Activated CD4-positive, alpha-beta T cell treated with anti-CD3 and anti-CD28 coated beads, Interleukin-2, amount 50 U/mL, for 24 hours (primary cell): Measurements from ENCODE around the gene PRR35.

ENCODE experiments used
- DNase-seq, 2 donors: peaks; one replicate each; pipeline ENCODE4 v3.0.0-alpha.2; 2020; ENCODE audit warnings: low read depth in 1 of 2, low spot score in 1 of 2

Gene PRR35

DNA sequence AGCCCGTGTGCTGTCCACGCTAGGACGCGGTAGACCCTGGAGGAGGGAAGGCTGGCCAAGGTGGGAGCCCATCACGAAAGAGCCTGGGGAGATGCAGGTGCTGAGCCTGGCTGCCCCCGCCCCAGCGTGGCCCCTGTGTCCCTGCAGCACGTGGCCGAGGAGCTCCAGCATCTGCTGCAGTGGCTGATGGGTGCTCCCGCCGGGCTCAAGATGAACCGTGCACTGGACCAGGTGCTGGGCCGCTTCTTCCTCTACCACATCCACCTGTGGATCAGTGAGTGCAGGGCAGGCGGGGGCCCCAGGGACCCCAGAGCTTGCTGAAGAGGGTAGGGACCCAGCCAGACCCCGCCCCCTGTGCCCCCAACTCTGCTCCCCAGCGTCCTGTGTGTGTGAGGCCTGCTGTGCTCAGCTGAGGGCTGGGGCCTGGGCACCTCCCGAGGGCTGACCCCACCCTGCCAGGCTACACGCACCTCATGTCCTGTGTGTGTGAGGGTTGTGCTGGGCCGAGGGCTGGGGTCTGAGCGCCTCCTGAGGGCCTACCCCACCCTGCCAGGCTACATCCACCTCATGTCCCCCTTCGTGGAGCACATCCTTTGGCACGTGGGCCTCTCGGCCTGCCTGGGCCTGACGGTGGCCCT lies 18.2 kb downstream of the PRR35 start:
- no peak for DNase-seq

DNA sequence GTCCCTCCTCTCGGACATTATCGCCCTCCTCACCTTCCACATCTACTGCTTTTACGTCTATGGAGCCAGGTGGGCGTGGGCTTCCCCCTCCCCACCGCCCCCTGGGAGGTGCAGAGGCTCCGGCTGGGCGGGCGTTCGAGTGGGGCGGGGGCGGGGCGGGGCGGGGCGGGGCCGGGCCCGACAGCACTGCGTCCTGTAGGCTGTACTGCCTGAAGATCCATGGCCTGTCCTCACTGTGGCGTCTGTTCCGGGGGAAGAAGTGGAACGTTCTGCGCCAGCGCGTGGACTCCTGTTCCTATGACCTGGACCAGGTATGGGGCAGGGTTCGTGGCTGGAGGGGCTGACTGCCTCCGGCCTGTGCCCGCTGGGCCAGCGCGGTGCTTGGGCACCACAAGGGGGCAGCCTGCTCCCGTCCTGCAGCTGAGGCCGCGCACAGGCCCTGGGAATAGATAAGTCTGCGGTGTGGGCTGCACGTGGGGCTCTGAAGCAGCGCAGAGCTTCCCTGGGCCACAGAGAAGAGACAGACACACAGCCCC lies 18.7 kb downstream of the PRR35 start:
- DNase-seq: peak; percentile 29 to 52

DNA sequence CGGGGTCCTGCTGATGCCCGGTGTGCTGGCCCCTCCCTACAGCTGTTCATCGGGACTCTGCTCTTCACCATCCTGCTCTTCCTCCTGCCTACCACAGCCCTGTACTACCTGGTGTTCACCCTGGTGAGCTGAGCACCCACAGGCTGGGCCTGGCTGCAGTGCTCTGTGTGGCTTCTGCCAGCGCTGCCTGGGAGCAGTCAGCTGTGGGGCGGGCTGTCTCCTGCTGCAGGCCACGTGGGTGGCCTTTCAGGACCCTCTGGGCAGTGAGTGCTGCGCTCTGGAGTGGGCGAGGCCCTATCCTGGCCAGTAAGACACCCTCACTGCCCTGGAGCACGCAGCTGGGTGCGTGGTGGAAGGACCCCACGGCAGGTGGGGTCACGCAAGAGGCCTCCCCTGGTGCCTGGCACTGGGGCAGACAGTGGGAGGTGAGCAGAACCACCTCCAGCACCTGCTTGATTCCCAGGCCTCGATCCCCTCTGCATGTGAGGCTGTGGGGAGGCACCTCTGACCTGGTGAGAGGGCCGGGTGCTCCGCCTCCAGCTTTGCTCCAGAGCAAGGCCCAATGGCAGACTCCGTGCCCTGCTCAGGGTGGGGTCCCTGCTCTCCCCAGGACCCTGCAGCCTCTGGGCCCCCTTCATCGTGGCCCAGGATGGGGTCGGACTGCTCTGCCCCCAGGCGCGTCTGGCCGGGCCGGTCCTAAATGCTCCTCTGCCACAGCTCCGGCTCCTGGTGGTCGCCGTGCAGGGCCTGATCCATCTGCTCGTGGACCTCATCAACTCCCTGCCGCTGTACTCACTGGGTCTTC lies 20.1 kb downstream of the PRR35 start:
- no peak for DNase-seq

DNA sequence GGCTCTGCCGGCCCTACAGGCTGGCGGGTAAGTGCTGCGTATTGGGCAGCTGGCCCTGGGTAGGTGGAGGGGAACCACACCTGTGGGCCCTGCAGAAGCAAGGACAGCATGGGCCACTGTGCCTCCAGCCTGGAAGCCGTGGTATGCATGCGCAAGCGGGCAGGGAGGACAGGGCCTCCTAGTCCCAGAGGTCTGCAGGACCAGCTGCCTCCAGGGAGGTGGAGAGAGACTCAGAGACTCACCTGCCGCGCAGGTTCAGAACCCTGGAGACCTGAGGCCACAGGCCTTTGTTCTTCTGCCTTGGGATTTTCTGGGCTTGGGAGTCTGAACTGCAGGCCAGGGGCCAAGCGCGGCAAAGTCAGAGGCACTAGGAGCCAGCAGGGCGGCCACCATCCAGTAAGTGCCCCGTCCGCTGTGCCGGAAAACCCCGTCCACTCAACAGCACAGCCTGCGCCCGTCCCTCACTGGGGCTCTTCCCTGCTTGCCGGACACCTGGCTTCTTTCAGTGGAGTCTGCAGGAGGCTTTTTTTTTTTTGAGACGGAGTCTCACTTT lies 20.8 kb downstream of the PRR35 start:
- DNase-seq: no peak

DNA sequence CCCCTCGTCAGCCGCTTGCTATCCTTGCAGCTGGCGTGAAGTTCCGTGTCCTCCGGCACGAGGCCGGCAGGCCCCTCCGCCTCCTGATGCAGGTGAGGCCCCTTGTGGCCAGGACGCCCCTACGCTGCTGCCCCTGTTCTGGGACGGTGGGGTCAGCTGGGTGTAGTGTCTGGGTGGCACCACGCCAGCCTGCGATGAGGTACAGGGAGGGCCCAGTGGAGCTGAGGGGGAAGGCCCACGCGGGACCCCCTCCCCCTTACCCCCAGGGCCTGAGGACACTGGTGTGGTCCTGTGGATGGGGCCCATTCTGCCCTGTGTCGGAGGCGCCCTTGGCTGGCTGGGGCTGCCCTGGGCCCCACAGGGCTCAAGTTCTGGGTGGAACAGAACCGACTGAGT lies 22.0 kb downstream of the PRR35 start:
- DNase-seq: no peak

DNA sequence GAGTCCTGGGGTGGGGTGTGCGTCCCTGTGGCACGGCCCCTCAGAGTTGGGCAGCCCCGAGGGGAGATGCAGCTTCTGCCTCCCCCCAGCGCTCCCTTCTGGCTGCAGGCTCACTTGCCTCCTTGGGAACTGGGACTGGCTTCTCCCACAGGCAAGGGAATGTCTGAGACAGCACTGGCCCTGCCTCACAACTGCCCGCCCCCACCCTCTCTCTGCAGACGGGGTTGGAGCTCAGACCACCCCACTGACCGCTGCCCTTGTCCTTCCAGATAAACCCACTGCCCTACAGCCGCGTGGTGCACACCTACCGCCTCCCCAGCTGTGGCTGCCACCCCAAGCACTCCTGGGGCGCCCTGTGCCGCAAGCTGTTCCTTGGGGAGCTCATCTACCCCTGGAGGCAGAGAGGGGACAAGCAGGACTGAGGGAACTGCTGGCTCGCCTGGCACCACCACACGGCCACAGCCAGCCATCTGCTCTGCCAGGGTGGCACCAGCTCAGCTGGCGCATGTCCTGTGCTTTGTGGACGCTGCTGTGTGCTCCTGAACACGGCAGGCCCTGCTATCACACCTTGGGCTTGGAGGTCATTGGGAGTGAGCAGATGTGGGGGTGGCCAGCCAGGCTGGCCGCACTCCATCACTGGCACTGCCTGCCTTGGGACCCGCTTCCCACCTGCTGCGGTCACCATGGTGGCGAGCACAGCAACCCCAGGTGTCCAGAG lies 22.6 kb downstream of the PRR35 start:
- no peak for DNase-seq

DNA sequence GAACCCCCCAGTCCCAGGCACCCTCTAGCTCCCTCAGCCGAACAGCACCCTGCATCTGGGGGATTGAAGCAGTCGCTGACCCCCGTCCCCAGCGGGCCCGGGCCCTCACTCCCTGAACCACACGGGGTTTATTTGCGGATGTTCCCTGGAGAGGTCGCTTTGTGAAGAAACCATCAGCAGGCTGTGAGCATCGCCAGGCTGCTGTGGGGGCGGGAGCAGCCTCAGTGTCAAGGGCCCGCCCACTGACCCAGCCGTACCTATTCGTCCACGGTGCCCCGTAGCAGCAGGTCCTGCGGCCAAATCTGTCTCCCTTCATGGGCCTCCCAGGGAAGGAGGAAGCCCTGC lies 23.2 kb downstream of the PRR35 start:
- no peak for DNase-seq

DNA sequence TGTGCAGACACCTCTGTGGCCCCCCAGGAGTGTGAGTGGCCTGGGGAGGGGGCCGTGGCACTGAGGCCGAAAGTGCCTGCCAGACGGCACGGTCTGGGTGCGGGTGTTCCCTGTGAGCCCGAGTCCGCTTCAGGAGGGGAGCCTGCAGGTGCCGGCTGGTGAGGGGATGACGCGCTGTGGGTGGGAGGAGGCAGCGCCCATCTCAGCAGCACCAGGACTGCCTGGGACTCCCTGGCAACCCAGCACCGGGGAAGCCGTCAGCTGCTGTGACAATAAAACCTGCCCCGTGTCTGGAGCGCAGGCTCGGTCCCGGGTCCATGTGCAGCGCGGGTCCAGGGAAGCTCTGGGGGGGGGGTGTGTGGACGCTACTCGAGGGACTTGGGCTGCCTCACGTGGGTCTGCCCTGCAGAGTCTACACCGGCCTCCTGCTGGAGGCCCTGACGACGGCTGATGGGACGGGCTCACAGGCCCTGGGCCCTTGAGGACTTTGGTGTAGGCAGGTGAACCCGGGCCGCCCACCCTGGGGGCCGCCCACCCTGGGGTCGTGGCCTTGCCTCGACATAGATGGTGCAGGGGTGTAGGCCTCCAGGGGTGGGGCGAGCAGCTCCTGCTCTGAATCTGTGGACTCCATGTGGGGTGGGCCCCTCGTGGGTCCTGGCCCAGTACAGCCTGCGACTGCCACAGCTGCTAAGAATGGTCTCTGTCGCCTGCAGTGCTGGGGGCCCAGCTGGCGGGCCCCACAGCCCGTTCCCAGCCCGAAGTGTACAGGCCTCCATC lies 23.8 kb downstream of the PRR35 start:
- no peak for DNase-seq

DNA sequence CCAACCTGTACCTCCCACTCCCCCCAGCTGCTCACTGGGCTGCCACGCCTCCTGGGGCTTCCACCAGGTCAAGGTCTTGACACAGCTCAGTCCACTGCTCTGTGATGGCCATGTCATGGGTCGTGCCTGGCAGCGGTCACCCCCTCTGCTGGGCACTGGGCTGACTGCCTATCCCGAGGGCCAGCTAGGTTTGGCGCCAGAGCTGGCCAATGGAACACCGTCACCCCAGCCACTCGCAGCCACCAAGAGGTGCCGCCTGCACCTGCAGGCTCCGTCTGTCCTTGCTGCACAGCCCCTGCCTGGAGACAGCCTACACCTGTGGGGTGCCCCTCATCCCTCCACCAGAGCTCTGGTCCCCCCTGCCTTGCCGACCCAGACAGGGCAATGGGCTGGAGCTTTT lies 25.2 kb downstream of the PRR35 start:
- DNase-seq: no peak

DNA sequence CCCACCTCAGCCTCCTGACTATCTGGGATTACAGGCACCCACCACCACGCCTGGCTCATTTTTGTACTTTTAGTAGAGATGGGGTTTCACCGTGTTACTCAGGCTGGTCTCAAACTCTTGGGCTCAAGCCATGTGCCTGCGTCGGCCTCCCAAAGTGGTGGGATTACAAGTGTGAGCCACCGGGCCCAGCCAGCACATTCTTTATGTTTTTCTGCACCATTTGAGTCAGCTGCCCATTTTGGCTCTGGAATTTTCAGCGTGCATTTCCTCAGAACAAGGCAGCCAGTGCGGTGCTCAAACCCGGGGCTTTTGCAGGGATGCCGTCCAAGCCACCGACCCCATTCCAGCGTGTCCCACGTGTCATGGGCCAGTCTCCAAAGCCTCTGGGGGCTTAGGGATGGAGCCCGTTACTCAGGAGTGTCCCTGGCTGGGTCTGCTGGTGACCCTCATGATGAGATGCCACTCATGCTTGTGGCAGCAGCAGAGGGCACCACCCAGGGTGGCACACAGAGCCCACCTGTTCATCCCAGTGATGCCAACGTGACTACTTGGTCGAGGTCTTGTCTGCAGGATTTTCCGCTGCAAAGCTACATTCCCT lies 26.0 kb downstream of the PRR35 start:
- no peak for DNase-seq

DNA sequence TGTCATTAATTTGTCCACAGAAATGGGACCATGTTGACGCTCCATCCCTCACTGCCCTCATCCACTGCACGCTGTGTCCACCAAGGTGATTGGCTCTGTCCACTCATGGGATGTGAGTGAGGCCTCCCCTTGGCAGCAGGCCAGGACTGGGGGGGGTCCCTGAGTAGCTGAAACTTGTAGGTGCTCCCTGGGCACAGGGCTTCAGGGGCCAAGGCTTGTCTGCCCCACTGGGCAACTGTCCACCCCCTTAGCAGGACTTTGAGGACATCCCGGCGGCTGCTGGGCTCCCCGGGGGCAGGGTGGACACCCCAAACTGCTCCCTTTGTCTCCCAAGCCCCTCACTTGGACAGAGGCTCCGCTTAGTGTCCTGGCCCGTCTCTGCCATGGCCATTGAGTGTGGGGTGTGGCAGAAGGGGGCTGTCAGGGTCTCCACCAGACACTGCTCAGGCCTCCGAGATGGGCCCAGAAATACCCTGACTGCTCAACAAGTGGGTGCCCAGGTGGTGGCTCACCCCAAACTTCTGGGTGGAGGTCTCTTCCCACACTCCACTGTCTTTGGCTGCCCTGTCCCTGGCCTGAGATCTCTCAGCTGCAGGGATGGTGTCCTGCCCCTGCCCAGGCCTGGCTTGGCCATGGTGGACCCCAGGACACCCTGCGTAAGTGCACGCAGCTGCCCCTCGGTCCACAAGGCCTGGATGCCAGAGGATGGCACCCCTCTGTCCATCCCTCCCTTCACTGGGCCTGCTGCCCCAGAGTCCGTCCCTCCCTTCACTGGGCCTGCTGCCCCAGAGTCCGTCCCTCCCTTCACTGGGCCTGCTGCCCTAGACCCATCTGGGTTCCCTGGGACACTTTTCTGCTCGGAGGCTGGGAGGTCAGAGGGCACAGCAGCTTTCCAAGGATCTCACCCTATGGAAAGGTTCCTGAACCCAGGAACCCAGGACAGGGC lies 26.7 kb downstream of the PRR35 start:
- DNase-seq: no peak

DNA sequence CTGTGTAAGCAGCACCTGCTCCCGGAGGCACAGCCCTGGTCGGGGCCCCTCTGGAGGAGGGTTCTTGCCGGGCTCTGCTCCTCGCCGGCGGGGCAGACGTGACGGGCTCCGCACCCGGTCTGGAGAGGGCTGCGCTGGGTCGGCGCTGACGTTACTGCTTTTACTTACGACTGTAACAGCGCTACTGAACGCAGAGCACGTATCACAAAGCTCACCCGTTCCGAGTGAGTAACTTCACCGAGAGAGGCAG lies 28.4 kb downstream of the PRR35 start:
- DNase-seq: peak; percentile 56 to 58

DNA sequence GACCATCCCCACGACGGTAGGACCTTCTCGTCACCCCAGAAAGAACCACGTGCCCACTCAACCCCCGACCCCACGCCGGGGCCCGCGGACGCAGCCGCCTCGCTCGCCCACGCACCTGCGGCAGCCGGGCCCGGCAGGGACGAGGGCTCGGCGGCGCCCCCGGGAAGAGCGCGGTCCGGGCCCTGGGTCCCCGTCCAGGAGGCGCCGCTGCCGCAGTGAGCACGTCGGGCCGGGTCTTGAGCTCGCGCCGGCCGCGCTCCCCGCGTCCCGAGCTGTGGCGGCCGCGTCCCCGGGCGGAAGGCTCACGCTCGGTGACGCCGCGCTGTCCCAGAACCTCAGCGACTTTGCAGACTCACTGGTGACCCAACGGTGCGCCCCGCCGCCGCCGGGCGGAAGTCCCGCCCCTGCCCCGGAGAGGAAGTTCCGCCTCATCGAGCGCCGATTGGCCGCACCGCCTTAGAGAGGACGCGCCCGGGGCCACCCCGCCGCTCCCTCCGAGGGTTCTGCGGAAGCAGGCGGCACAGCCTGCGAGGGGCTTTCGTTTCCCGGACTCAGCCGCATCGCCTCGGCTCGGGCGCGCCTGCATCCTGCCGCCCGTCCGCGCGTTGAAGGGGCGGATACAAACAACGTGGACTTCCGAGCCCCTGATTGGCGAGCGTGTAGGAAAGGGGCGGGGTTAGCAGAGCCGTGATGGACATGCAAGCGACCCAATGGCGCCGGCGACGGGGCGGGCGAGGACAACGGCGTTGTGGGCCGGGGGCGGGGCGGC lies 28.9 kb downstream of the PRR35 start:
- DNase-seq: peak; percentile 96 to 99

DNA sequence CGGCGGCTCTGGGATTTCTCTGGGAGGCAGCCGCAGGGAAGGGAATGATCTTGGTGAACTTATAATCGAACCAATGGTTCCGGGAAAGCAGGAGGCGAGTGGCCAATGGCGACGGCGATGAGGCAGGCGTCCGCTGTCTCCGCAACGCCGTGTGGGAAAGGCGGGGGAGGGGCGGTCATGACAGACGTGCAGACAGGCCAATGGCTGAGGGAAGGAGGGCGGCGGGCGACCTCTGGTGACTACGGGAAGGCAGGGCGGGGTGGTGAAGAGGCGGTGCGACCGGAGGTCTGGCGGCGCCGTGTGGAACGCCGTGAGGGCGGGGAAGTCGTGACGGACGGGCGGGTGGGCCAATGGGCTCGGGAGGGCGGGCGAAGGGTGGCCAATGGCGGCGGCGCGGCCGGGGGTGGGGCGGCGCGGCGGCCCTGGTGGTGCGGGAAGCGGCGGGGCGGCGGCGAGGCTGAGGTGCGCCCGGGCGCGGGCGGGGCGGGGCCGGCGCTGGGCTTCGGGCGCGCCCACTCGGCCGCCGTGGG lies 29.5 kb downstream of the PRR35 start, which contains the start of gene RAB40C:
Gene RAB40C, plus strand, starts transcription at position 409 of the 530 bp plus-strand sequence. CDS start 226 bp downstream, outside the sequence.
- peak; percentile 99 for DNase-seq

DNA sequence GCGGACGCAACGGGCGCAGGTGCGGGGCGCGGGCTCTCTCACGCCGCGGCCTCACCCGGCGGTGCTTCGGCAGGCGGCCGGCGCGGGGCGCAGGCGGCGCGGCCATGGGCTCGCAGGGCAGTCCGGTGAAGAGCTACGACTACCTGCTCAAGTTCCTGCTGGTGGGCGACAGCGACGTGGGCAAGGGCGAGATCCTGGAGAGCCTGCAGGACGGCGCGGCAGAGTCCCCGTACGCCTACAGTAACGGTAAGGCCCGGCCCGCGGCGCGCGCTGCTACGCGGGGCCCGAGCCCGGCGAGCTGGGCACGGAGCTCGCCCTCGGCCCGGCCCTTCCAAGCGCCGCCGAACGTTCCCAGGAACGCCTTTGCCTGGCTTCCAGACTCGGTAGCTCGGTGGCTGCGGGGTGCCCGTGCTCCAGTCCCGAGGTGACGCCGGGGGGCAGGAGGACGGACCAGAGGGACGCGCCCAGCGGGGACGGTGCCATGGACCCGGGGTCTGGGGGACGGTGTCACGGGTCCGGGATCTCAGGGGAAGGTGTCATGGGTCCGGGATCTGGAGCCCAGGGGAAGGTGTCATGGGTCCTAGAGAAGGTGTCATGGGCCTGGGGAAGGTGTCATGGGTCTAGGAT lies 30.1 kb downstream of the PRR35 start:
- no peak for DNase-seq

DNA sequence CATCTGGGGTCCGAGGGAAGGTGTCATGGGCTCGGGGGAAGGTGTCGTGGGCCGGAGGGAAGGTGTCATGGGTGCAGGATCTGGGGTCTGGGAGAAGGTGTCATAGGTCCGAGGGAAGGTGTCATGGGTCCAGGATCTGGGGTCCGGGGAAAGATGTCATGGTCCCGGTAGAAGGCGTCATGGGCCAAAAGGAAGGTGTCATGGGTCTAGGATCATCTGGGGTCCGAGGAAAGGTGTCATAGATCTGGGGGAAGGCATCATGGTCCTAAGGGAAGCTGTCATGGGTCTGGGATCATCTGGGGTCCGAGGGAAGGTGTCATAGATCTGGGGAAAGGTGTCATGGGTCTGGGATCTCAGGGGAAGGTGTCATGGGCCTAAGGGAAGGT lies 30.6 kb downstream of the PRR35 start:
- no peak for DNase-seq

DNA sequence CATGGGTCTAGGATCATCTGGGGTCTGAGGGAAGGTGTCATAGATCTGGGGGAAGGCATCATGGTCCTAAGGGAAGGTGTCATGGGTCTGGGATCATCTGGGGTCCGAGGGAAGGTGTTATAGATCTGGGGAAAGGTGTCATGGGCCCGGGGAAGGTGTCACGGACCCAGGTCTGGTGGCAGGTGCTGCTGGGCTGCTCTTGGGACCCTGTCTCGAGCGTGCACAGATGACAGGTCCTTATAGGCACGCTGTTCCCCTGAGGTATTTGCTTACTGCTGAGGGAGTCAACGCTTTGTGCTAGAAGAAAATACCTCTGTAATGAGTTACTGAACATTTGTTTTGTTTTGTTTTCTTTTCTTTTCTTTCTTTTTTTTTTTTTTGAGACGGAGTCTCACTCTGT lies 31.0 kb downstream of the PRR35 start:
- DNase-seq: no peak

DNA sequence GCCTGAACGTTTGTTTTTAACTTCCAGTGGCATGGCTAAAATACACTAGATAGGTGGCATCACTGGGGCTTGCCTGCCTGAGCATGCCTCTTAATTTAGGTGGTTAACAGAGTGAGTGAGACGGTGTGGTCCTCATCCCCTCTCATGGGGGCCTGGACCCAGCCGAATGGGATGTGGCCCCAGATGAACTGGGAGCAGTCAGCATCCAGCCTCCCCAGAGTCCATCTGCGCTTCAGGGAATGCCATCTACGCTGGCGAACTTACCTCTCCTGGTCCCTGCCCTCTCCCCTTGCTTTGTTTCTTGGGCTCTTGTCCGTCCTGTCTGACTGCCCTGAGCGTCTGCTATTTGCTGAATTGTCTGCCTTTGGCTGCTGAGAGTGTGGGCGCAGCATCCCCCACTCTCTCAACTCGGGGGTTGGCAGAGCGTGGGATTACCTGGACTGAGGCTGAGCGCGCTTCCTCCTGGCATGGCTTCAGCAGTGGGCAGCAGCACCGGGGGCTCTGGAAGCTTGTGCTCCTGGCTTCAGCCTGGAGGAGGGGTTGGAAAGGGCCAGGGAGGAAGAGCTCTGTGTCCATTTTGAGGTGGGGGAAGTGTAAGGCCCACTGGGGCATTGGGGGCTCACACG lies 31.8 kb downstream of the PRR35 start:
- DNase-seq: no peak
